A673 (cell line): ENCODE data around the gene PRKAA1. TPM values are rescaled to one million over a fixed set of nuclear protein-coding genes. Genes with fewer than 3 reads are reported as not detected.

Source experiments
- BruUV-seq: library from RNA; stranded (reverse); fragments of 400-500 nt; replicated peaks from 2 replicates; lab custom pipeline; 2021; lab: Mats Ljungman, UMichigan
- CTCF ChIA-PET: fragments of 300-600 bp; sonication (Branson Sonifier 250); formaldehyde crosslinking; loops from one replicate; lab custom pipeline; 2022; ENCODE audit warnings: antibody characterized with exemption; lab: Charles Lee
- POLR2A ChIA-PET: fragments of 300-600 bp; sonication (Branson Sonifier 250); formaldehyde crosslinking; loops from one replicate; lab custom pipeline; 2022; ENCODE audit warnings: antibody characterized with exemption; ENCODE audit not compliant: low non-redundant PET; lab: Charles Lee
- DNase-seq: peaks from one replicate; pipeline ENCODE4 v3.0.0-alpha.2; 2015; ENCODE audit warnings: low spot score
- H3K27ac ChIP-seq: fragments of 200-600 bp; sonication (generic); 2 replicates; pipeline ENCODE4 v1.5.1; 2016; ENCODE audit warnings: mixed run types, low read depth, mild to moderate bottlenecking, mixed read lengths, antibody characterized with exemption, low read length; ENCODE audit not compliant: poor library complexity, severe bottlenecking
- H3K27me3 ChIP-seq: fragments of 200-600 bp; sonication (generic); replicated peaks from 2 replicates; pipeline ENCODE4 v1.6.1; 2017; ENCODE audit warnings: mixed run types, low read depth, mild to moderate bottlenecking, mixed read lengths, antibody characterized with exemption, low read length; ENCODE audit not compliant: insufficient read depth, poor library complexity
- H3K36me3 ChIP-seq: fragments of 200-600 bp; sonication (generic); 2 replicates; pipeline ENCODE4 v1.6.1; 2016; ENCODE audit warnings: mixed run types, mild to moderate bottlenecking, mixed read lengths, antibody characterized with exemption, low read length; ENCODE audit not compliant: insufficient read depth, poor library complexity, severe bottlenecking
- H3K4me1 ChIP-seq: fragments of 200-600 bp; sonication (generic); 2 replicates; pipeline ENCODE4 v1.6.1; 2017; ENCODE audit warnings: mixed run types, mild to moderate bottlenecking, mixed read lengths, antibody characterized with exemption, low read length; ENCODE audit not compliant: insufficient read depth, poor library complexity, severe bottlenecking
- H3K4me3 ChIP-seq: fragments of 200-600 bp; sonication (generic); 2 replicates; pipeline ENCODE4 v1.5.1; 2016; ENCODE audit warnings: low read depth, mixed run types, mild to moderate bottlenecking, mixed read lengths, low read length; ENCODE audit not compliant: poor library complexity, severe bottlenecking
- H3K9me3 ChIP-seq: fragments of 200-600 bp; sonication (generic); 2 replicates; pipeline ENCODE4 v1.6.1; 2016; ENCODE audit warnings: mixed run types, low read depth, mild to moderate bottlenecking, mixed read lengths, antibody characterized with exemption, low read length; ENCODE audit not compliant: poor library complexity, severe bottlenecking
- EZH2 ChIP-seq: fragments of 200-600 bp; sonication (generic); IDR thresholded peaks from 2 replicates; pipeline ENCODE4 v1.6.1; 2017; ENCODE audit warnings: borderline replicate concordance, low read depth, mild to moderate bottlenecking, mixed read lengths, antibody characterized with exemption, low read length; ENCODE audit not compliant: poor library complexity, severe bottlenecking
- intact Hi-C: fragments of 100-400 bp; cut with micrococcal nuclease; formaldehyde crosslinking; loops from one replicate; pipeline ENCODE4 v1.10.0; 2022; ENCODE audit not compliant: unreplicated experiment
- total RNA-seq: library from RNA; stranded (reverse); gene quantifications from 2 replicates; pipeline ENCODE4 v1.2.3, GENCODE V29; 2021
- TF ChIP-seq, protein P1 (sequence below): fragments of 300-800, 200-600 bp; sonication (generic); conservative IDR thresholded peaks from 2 replicates; pipeline ENCODE4 v1.5.1; 2017; ENCODE audit warnings: low read depth, mild to moderate bottlenecking, antibody characterized with exemption, low read length, moderate library complexity, mixed read lengths

PRKAA1 gene
- total RNA-seq, 1 experiment from 2014 or later: 114 TPM

DNA sequence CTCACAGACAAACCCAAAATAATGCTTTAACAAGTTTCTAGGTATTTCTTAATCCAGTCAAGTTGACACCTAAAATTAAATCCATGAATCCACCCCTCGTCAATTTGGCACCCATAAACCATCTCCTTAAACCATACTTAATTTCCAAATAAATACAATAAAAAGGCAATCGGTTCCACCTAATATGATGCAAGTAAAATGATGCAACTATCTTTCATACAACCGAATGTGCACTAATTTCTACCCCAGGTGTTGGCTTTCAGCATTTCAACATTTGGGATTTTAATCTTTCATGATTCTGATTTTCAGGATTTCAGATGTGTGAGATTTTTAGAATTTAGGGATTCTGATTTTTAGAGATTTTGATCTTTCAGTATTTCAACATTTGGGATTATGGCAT is 17.3 kb downstream of the PRKAA1 start:
- Histone ChIP-seq H3K27ac (peak overlapping the region; percentile 41), H3K4me1 (peaks cover 26% of the 10 kb centered on the region), H3K36me3 (peaks cover 12% of the 10 kb centered on the region), H3K27me3 (no peaks in the 10 kb centered on the region), H3K4me3 (no peak overlapping the region), H3K9me3 (no peaks in the 10 kb centered on the region)
- no TSS peak for BruUV-seq
- intact Hi-C loops: no loop called here
- TF ChIP-seq, protein P1, sequence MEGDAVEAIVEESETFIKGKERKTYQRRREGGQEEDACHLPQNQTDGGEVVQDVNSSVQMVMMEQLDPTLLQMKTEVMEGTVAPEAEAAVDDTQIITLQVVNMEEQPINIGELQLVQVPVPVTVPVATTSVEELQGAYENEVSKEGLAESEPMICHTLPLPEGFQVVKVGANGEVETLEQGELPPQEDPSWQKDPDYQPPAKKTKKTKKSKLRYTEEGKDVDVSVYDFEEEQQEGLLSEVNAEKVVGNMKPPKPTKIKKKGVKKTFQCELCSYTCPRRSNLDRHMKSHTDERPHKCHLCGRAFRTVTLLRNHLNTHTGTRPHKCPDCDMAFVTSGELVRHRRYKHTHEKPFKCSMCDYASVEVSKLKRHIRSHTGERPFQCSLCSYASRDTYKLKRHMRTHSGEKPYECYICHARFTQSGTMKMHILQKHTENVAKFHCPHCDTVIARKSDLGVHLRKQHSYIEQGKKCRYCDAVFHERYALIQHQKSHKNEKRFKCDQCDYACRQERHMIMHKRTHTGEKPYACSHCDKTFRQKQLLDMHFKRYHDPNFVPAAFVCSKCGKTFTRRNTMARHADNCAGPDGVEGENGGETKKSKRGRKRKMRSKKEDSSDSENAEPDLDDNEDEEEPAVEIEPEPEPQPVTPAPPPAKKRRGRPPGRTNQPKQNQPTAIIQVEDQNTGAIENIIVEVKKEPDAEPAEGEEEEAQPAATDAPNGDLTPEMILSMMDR: no peak
- TF ChIP-seq EZH2: no peak
- ChIA-PET POLR2A (interaction anchor here (0.6 kb wide), 1 partner anchor 571 kb away, joined by 3 read pairs; no protein-coding TSS in a partner anchor), CTCF (no interaction called here)
- no peak for DNase-seq

DNA sequence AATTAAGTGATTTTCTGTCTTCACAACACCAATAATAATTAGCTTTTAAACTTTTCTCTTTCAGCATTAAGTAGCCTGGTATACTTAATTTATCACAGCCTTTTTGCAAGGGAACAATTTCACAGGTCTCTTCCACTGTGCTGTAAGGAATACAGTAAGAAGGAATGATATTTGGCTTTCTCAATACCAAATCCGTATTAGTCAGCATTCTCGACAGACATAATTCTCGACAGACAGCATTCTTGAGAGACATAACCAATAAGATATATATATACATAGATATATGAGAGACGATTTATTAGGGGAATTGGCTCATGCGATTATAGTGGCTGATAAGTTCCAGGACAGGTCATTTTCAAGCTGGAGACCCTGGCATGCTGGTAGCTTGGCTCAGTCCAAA is 18.0 kb downstream of the PRKAA1 start:
- peak overlapping the region; percentile 41 for H3K27ac ChIP-seq
- H3K36me3 ChIP-seq: peaks cover 17% of the 10 kb centered on the region
- H3K27me3 ChIP-seq: no peaks in the 10 kb centered on the region
- intact Hi-C loops: no loop called here
- no peak for DNase-seq
- no TSS peak for BruUV-seq
- ChIA-PET POLR2A (interaction anchor here (0.6 kb wide), 1 partner anchor 570 kb away, joined by 3 read pairs; no protein-coding TSS in a partner anchor), CTCF (no interaction called here)
- peaks cover 26% of the 10 kb centered on the region for H3K4me1 ChIP-seq
- no peak overlapping the region for H3K4me3 ChIP-seq
- H3K9me3 ChIP-seq: no peaks in the 10 kb centered on the region
- TF ChIP-seq, protein P1: no peak
- no peak for TF ChIP-seq EZH2

DNA sequence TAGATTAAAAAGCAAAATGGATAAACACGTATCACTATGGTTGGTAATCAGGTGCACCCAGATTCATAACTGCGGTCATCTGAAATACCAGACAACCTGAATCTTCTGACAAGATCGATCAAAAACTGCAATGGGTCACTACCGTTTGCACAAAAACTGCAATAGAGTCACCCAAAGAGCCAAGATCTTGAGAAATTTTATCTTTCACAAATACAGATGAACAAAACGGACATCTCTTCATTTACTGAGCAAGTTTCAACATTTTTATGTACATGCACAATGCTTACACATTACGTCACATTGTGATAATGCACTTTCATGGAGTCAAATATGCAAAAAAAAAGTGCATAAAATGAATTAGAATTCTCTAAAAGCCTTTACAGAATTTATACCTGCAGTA is 18.6 kb downstream of the PRKAA1 start:
- H3K9me3 ChIP-seq: no peaks in the 10 kb centered on the region
- CTCF ChIA-PET: no interaction called here
- TF ChIP-seq, protein P1: no peak
- no peak for TF ChIP-seq EZH2

More for the DNA sequence above, 18.6 kb downstream of the PRKAA1 start:
- no TSS peak for BruUV-seq
- POLR2A ChIA-PET: no interaction called here
- peaks cover 22% of the 10 kb centered on the region for H3K4me1 ChIP-seq
- no peaks in the 10 kb centered on the region for H3K27me3 ChIP-seq
- no peak for DNase-seq
- no peak overlapping the region for H3K27ac ChIP-seq
- intact Hi-C loops: no loop called here
- peaks cover 24% of the 10 kb centered on the region for H3K36me3 ChIP-seq
- H3K4me3 ChIP-seq: no peak overlapping the region
